ENCODE data around the gene ACAA1. TPM values are rescaled to one million over a fixed set of nuclear protein-coding genes. Genes with fewer than 3 reads are reported as not detected.

Gene ACAA1
- total RNA-seq, 2 donors from 2014 or later = 40.1 to 43.7 TPM

- Histone ChIP-seq H3K9me3 (ENCODE audit: control insufficient read depth, low read length) (no peaks in the 10 kb centered on the region), H3K36me3 (ENCODE audit: control insufficient read depth, insufficient read depth, low read length) (no peaks in the 10 kb centered on the region), H3K4me1 (ENCODE audit: control insufficient read depth, insufficient read depth, low read length) (no peaks in the 10 kb centered on the region), H3K27me3 (ENCODE audit: control insufficient read depth, insufficient read depth, low read length, poor library complexity, severe bottlenecking) (no peaks in the 10 kb centered on the region), H3K9ac (ENCODE audit: extremely low read depth, low read length, poor library complexity, severe bottlenecking) (peak within 1 kb of the TSS; percentile 63), H3K4me3 (ENCODE audit: low read length) (peak within 1 kb of the TSS; percentile 88), H3K27ac (ENCODE audit: low read depth, low read length) (peak within 1 kb of the TSS; percentile 94)
- WGBS, 2 experiments (ENCODE audit: insufficient coverage in 1 of 2, insufficient read length in 1 of 2) = 0 to 3% methylated on average over 19 to 57 of the region's 57 CpGs
- no peaks in the 10 kb centered on the region for H3K9me3 Mint-ChIP-seq
- H3K27ac Mint-ChIP-seq = peak within 1 kb of the TSS; percentile 100
- peak; percentile 97 for DNase-seq
- peaks cover 9% of the 10 kb centered on the region for H3K4me1 Mint-ChIP-seq
- peak within 1 kb of the TSS; percentile 90 for H3K4me3 Mint-ChIP-seq
- no peak for TF ChIP-seq CTCF (conservative IDR thresholded peaks at IDR 0.05)
- no peaks in the 10 kb centered on the region for H3K27me3 Mint-ChIP-seq (ENCODE audit: insufficient read depth)
- H3K36me3 Mint-ChIP-seq (ENCODE audit: low read depth) = no peaks in the 10 kb centered on the region
Measured at GRCh38 chr3:38164952-38165721, 28.2 kb upstream of the ACAA1 start, which contains the start of gene OXSR1. Gene OXSR1 (plus strand): TSS chr3:38165537. CDS start chr3:38165877, 340 bp downstream.

- peaks cover 9% of the 10 kb centered on the region for H3K4me1 Mint-ChIP-seq
- WGBS, 2 experiments (ENCODE audit: insufficient coverage in 1 of 2, insufficient read length in 1 of 2) = 16 to 42% methylated on average over 8 to 17 of the region's 17 CpGs
- H3K9ac ChIP-seq (ENCODE audit: extremely low read depth, low read length, poor library complexity, severe bottlenecking) = peak overlapping the region; percentile 63
- H3K27me3 Mint-ChIP-seq (ENCODE audit: insufficient read depth) = no peaks in the 10 kb centered on the region
- DNase-seq = no peak
- no peak for TF ChIP-seq CTCF (conservative IDR thresholded peaks at IDR 0.05)
- H3K36me3 Mint-ChIP-seq (ENCODE audit: low read depth) = no peaks in the 10 kb centered on the region
- peak overlapping the region; percentile 100 for H3K27ac Mint-ChIP-seq
- no peaks in the 10 kb centered on the region for H3K36me3 ChIP-seq (ENCODE audit: control insufficient read depth, insufficient read depth, low read length)
- no peaks in the 10 kb centered on the region for H3K9me3 Mint-ChIP-seq
- H3K9me3 ChIP-seq (ENCODE audit: control insufficient read depth, low read length) = no peaks in the 10 kb centered on the region
- H3K4me3 Mint-ChIP-seq = peak overlapping the region; percentile 90
- H3K27ac ChIP-seq (ENCODE audit: low read depth, low read length) = peak overlapping the region; percentile 94
- no peaks in the 10 kb centered on the region for H3K27me3 ChIP-seq (ENCODE audit: control insufficient read depth, insufficient read depth, low read length, poor library complexity, severe bottlenecking)
- no peaks in the 10 kb centered on the region for H3K4me1 ChIP-seq (ENCODE audit: control insufficient read depth, insufficient read depth, low read length)
- H3K4me3 ChIP-seq (ENCODE audit: low read length) = peak overlapping the region; percentile 88
Measured at GRCh38 chr3:38164643-38164951, 27.7 kb upstream of the ACAA1 start.

- Histone ChIP-seq H3K4me3 (ENCODE audit: low read length) (peak overlapping the region; percentile 88), H3K9me3 (ENCODE audit: control insufficient read depth, low read length) (no peaks in the 10 kb centered on the region), H3K4me1 (ENCODE audit: control insufficient read depth, insufficient read depth, low read length) (no peaks in the 10 kb centered on the region), H3K36me3 (ENCODE audit: control insufficient read depth, insufficient read depth, low read length) (no peaks in the 10 kb centered on the region), H3K27me3 (ENCODE audit: control insufficient read depth, insufficient read depth, low read length, poor library complexity, severe bottlenecking) (no peaks in the 10 kb centered on the region), H3K27ac (ENCODE audit: low read depth, low read length) (no peak overlapping the region), H3K9ac (ENCODE audit: extremely low read depth, low read length, poor library complexity, severe bottlenecking) (peak overlapping the region; percentile 63)
- DNase-seq = no peak
- Mint-ChIP-seq H3K36me3 (ENCODE audit: low read depth) (no peaks in the 10 kb centered on the region), H3K27ac (peak overlapping the region; percentile 100), H3K9me3 (no peaks in the 10 kb centered on the region), H3K4me3 (peak overlapping the region; percentile 90), H3K27me3 (ENCODE audit: insufficient read depth) (no peaks in the 10 kb centered on the region), H3K4me1 (peaks cover 9% of the 10 kb centered on the region)
- TF ChIP-seq CTCF (conservative IDR thresholded peaks at IDR 0.05) = no peak
- WGBS, 2 experiments (ENCODE audit: insufficient coverage in 1 of 2, insufficient read length in 1 of 2) = 85 to 86% methylated on average over 21 to 24 of the region's 24 CpGs
Measured at GRCh38 chr3:38163841-38164642, 27.1 kb upstream of the ACAA1 start.
